ENCODE data around the gene C2orf81.
A peak's percentile ranks its signal among the peaks of the same experiment; 100 is the strongest.

C2orf81 gene

DNA sequence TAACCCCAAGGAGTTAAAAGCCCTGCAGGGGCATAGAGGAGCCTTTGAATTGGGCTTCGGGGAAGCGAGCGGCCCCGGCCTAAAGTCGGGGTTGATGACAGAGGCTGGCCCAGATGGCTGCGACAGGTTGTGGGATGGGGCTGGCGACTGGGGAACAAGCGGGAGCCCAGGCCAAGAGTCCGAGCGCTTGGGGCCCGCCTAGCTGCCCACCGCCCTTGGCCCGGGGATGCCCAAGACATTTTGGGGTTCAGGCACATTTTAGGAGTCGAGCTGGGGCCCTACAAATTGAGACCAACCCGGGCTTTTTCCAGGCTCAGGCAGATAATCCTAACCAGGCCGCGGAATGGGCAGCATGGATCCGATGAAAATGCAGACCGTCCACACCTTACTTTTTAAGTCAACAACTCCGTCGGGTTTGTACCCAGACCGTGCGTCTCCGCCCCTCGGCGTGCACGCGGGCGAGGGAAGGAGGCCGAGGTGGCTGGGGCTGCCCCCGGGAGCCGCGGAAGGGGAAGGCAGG lies 19.8 kb upstream of the C2orf81 start:
- DNase-seq (ENCODE audit: low read depth): no peak
- Histone ChIP-seq H3K4me3 (ENCODE audit: low read length) (peak overlapping the region; percentile 82), H3K9me3 (ENCODE audit: control insufficient read depth, low read length) (no peaks in the 10 kb centered on the region), H3K9ac (ENCODE audit: low read length) (peak overlapping the region; percentile 86), H3K27me3 (replicated peaks; ENCODE audit: control insufficient read depth, insufficient read depth, low read length) (no peaks in the 10 kb centered on the region), H3K4me1 (ENCODE audit: control insufficient read depth, insufficient read depth, low read length) (peaks cover 22% of the 10 kb centered on the region), H3K36me3 (ENCODE audit: control insufficient read depth, insufficient read depth, low read length, severe bottlenecking) (no peaks in the 10 kb centered on the region)

DNA sequence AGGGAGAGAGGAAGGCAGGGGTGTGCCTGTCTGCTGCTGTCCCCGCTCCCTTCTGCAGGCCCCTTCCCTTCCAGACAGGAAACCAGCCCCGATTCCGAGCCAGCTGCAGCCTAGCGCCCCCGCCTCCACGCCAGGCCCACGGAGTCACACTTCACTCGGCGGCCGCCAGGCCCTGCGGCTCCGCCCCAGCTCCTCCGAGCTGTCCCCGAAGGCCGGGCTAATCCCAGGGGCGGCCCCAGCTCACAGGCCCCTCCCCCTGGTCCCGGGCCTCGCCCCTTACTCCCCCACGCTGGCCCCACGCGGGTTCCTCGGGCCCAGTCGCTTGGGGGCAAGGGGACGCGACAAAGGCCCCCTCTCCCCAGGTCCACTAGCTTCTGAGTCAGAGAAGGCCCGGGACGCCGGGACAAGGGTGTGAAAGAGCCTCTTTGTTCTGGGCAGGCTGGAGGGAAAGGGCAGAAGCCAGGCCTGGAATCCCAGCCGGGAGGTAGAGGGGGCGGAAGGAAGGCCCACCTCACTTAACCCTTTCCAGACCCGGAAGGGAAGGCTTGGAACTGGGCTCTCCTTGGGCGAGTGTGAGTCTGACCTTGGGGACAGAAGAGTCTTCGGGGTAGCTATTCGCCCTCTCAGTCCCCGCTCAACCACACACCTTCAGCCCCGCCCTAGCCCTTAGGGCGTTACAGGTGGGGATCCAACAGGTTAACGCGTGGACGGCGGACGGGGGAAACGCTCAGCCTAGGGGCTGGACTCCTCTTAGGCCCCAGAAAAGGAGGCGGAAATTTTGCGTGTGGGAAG lies 19.2 kb upstream of the C2orf81 start:
- Histone ChIP-seq H3K4me1 (ENCODE audit: control insufficient read depth, insufficient read depth, low read length) (peaks cover 22% of the 10 kb centered on the region), H3K4me3 (ENCODE audit: low read length) (peak overlapping the region; percentile 82), H3K9me3 (ENCODE audit: control insufficient read depth, low read length) (no peaks in the 10 kb centered on the region), H3K9ac (ENCODE audit: low read length) (peak overlapping the region; percentile 86), H3K27me3 (replicated peaks; ENCODE audit: control insufficient read depth, insufficient read depth, low read length) (no peaks in the 10 kb centered on the region), H3K36me3 (ENCODE audit: control insufficient read depth, insufficient read depth, low read length, severe bottlenecking) (no peaks in the 10 kb centered on the region)
- DNase-seq (ENCODE audit: low read depth): peak; percentile 96

DNA sequence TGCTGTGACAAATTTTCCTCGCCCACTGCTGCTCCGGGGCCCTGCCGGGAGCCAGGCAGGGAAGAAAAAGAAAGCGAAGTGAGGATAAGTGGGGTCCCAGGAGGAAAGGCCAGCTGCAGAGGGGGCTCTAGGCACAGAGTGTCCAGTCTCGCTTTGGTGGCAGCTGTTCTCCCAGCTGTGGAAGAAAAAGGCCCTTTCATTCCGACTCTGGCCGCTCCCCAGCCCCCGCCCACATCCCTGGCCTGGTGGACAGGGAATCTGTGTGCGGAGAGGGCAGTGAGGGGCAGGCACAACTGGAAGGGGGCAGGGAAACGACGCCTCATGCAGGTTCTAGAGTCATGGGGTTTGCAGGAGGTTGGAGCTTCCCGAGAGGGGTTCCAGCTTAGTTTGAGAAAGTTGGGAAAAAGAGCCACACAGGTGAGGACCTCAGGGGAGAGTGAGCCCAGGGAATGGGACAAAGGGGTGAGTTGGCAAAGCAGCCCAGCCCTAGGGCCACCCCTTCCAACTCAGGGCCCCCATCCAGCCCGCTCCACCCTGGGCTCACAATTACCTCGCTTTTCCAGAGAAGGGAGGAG lies 18.5 kb upstream of the C2orf81 start:
- peak; percentile 81 for DNase-seq (ENCODE audit: low read depth)
- Histone ChIP-seq H3K4me3 (ENCODE audit: low read length) (peak overlapping the region; percentile 82), H3K27me3 (replicated peaks; ENCODE audit: control insufficient read depth, insufficient read depth, low read length) (no peaks in the 10 kb centered on the region), H3K9me3 (ENCODE audit: control insufficient read depth, low read length) (no peaks in the 10 kb centered on the region), H3K4me1 (ENCODE audit: control insufficient read depth, insufficient read depth, low read length) (peaks cover 22% of the 10 kb centered on the region), H3K9ac (ENCODE audit: low read length) (peak overlapping the region; percentile 86), H3K36me3 (ENCODE audit: control insufficient read depth, insufficient read depth, low read length, severe bottlenecking) (no peaks in the 10 kb centered on the region)

DNA sequence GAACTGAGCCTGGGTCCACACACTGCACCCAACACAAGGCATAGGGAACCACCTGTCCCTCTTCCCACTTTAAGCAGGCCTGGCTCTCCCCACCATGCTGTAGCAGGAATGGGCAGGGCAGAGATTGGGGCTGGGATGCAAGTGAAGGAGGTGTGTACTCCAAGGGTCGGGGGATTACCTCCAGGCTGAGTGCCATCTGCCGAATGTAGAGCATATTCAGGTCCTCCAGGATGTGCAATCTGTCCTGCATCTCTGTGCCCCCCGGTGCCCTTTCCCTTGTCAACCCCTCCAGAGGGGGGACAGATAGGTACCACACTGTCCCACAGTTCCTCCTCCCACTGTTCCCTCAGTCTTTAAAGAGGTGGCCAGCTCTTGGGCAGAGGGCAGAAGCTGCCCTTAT lies 18.0 kb upstream of the C2orf81 start:
- no peak for DNase-seq (ENCODE audit: low read depth)
- H3K4me1 ChIP-seq (ENCODE audit: control insufficient read depth, insufficient read depth, low read length): peaks cover 22% of the 10 kb centered on the region
- H3K4me3 ChIP-seq (ENCODE audit: low read length): peak overlapping the region; percentile 82
- H3K9me3 ChIP-seq (ENCODE audit: control insufficient read depth, low read length): no peaks in the 10 kb centered on the region
- no peaks in the 10 kb centered on the region for H3K36me3 ChIP-seq (ENCODE audit: control insufficient read depth, insufficient read depth, low read length, severe bottlenecking)
- no peaks in the 10 kb centered on the region for H3K27me3 ChIP-seq (replicated peaks; ENCODE audit: control insufficient read depth, insufficient read depth, low read length)
- peak overlapping the region; percentile 86 for H3K9ac ChIP-seq (ENCODE audit: low read length)

DNA sequence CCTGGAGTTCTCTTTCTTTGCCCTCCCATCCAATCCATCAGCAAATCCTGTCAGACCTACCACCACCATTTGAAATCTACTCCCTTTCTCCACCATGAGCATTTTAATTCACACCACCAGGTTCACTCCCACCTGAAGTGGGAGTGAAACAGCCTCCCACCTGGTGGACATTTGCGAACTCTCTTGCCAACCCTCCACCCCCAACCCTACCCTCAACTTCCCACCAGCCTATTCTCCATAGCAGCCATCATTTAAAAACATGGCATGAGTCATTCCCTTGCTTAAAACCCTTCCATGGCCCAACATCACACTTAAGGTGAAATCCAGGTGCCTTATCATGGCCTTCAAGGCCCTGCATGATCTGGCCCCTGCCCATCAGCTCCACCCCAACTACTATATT lies 16.8 kb upstream of the C2orf81 start:
- Histone ChIP-seq H3K4me3 (ENCODE audit: low read length) (no peak overlapping the region), H3K36me3 (ENCODE audit: control insufficient read depth, insufficient read depth, low read length, severe bottlenecking) (no peaks in the 10 kb centered on the region), H3K9me3 (ENCODE audit: control insufficient read depth, low read length) (no peaks in the 10 kb centered on the region), H3K4me1 (ENCODE audit: control insufficient read depth, insufficient read depth, low read length) (peaks cover 16% of the 10 kb centered on the region), H3K9ac (ENCODE audit: low read length) (no peak overlapping the region), H3K27me3 (replicated peaks; ENCODE audit: control insufficient read depth, insufficient read depth, low read length) (no peaks in the 10 kb centered on the region)
- DNase-seq (ENCODE audit: low read depth): no peak

DNA sequence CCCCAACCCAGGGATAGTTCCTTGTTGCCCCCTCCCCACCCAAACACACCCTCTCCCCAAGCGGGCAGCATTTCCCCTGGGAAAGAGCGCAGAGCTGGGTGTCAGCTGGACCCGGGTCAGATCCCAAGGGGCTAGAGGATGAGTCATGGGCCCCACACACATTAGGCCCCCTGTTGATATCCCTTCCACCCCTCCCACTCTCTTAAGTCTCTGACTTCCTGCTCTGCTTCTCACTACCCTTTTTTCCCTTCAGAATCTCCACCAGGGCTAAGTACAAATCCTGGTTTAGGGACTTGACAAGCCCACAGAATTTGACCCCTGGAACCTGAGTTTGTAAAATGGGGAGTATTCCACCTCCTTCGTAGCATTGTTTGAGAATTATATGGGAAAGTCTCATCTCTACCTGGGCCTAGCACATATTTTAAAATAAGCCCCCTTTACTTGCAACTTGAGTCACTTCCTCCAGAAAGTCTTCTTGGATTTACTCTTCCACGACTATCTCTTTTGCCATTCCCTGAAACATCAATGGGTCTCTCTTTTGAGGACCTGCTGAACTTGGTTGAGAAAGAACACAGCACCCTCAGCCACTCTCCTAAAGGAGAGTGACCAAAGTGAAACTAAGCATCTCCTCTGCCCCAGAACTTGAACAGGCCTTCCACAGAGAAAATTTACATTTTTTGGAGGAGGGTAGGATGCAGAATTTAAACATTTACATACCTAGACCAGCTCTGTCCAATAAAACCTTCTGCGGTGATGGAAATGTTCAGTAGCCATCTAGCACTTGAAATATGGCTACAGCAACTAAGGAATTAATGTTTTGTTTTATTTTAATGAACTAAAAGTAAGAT lies 15.7 kb upstream of the C2orf81 start:
- Histone ChIP-seq H3K27me3 (replicated peaks; ENCODE audit: control insufficient read depth, insufficient read depth, low read length) (no peaks in the 10 kb centered on the region), H3K9ac (ENCODE audit: low read length) (no peak overlapping the region), H3K4me3 (ENCODE audit: low read length) (no peak overlapping the region), H3K4me1 (ENCODE audit: control insufficient read depth, insufficient read depth, low read length) (peaks cover 16% of the 10 kb centered on the region), H3K9me3 (ENCODE audit: control insufficient read depth, low read length) (no peaks in the 10 kb centered on the region), H3K36me3 (ENCODE audit: control insufficient read depth, insufficient read depth, low read length, severe bottlenecking) (peaks cover 2% of the 10 kb centered on the region)
- DNase-seq (ENCODE audit: low read depth): no peak

DNA sequence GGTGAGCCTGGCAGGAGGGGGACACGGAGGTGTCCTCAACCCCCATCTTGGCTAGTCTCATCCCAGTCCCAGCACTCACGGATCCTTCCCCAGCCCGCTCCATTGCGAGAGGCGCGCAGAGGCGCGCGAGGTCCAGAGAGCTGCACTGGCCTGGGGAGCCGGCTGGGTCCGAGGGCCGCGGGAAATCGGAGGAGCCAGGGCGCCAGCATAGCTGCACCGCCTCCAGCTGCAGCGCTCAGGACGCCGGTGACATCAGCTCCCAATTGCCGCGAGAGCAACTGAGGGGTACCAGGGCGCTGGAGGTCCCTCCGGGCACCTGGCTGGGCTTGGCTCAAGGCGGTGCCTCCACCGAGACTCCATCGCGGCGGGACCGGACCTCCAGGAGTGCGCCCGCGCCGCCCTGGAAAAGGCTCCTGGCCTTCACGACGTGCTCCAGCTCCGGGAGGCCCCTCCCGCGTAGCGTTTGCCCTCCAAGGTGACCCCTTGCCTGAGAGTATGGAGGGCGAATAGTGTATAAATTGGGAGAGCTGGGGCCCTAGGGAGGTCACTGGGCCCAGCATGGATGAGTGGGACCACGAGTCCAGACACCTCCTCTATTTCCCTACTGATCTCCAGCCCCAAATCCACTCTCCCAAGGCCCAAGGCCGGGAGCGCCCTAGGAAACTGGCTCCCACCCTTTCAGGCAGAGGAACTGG lies 14.8 kb upstream of the C2orf81 start:
- Histone ChIP-seq H3K9me3 (ENCODE audit: control insufficient read depth, low read length) (no peaks in the 10 kb centered on the region), H3K36me3 (ENCODE audit: control insufficient read depth, insufficient read depth, low read length, severe bottlenecking) (peaks cover 8% of the 10 kb centered on the region), H3K27me3 (replicated peaks; ENCODE audit: control insufficient read depth, insufficient read depth, low read length) (no peaks in the 10 kb centered on the region), H3K4me1 (ENCODE audit: control insufficient read depth, insufficient read depth, low read length) (peaks cover 16% of the 10 kb centered on the region), H3K4me3 (ENCODE audit: low read length) (no peak overlapping the region), H3K9ac (ENCODE audit: low read length) (no peak overlapping the region)
- no peak for DNase-seq (ENCODE audit: low read depth)

DNA sequence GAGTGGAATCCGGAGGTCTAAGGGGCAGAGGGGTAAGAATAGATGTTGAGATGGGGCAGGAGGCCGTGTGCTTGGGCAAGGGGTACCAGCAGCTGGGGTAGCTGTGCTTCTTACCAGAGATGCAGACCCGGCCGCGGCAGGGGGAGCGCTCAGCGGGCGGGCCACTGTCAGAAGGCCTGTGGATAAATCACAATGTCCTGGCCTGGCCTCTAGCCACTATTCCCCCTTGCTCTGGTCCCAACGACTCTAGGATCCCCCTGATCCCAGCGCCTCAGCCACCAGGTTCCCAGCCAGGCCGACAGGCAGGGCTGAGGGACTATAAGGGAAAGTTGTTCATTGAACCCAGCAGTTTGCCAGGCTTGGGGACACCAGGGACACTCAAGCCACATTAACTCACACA lies 9.1 kb upstream of the C2orf81 start:
- no peaks in the 10 kb centered on the region for H3K4me1 ChIP-seq (ENCODE audit: control insufficient read depth, insufficient read depth, low read length)
- no peaks in the 10 kb centered on the region for H3K27me3 ChIP-seq (replicated peaks; ENCODE audit: control insufficient read depth, insufficient read depth, low read length)

DNA sequence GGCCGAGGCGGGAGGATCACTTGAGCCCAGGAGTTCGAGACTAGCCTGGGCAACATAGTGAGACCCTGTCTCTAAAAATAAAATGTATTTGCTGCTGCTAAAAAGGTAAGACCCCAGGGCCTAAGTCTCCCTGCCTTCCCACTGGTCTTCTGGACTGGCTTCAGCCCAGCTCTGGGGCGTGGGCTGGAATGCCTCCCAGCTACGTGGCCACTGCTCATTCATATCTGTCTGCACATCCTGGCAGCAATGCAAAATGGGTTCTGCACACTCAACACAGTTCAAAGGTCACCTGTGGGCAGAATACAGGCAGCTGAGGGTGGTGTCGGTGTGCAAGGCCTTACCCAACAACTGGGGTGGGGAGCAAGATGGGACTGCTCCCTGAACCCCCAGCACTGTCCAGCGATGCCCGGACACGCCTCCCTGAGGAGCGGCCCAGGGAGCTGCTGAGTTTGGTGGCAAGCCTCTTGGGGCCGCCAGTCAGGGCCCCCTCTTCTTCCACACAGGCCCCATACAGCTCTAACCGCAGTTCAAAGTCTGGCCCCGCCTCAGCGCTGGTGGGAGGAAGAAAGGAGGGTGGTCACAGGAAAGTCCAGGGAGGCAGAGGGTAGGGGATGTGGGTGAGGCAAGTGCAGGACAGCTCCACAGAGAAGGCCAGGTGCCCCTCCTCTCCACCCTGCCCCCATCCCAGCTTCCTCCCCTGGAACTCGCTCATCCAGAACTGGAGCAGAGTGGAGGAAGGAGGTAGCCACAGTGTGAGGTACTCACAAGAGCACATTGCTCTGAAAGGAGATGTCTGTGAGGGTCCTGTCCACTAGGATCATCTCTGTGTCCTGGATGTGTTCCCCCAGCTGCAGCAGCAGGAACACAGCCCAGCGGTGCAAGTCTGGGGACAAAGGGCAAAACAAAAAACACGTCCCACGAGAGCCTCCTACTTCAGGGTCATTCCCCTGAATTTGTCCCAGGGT lies 8.3 kb upstream of the C2orf81 start:
- Histone ChIP-seq H3K9me3 (ENCODE audit: control insufficient read depth, low read length) (no peaks in the 10 kb centered on the region), H3K36me3 (ENCODE audit: control insufficient read depth, insufficient read depth, low read length, severe bottlenecking) (peaks cover 36% of the 10 kb centered on the region), H3K4me3 (ENCODE audit: low read length) (no peak overlapping the region), H3K4me1 (ENCODE audit: control insufficient read depth, insufficient read depth, low read length) (no peaks in the 10 kb centered on the region), H3K27me3 (replicated peaks; ENCODE audit: control insufficient read depth, insufficient read depth, low read length) (no peaks in the 10 kb centered on the region), H3K9ac (ENCODE audit: low read length) (no peak overlapping the region)
- no peak for DNase-seq (ENCODE audit: low read depth)

More for the DNA sequence above, 9.1 kb upstream of the C2orf81 start:
- no peak overlapping the region for H3K4me3 ChIP-seq (ENCODE audit: low read length)
- no peak overlapping the region for H3K9ac ChIP-seq (ENCODE audit: low read length)
- H3K36me3 ChIP-seq (ENCODE audit: control insufficient read depth, insufficient read depth, low read length, severe bottlenecking): peaks cover 36% of the 10 kb centered on the region
- no peaks in the 10 kb centered on the region for H3K9me3 ChIP-seq (ENCODE audit: control insufficient read depth, low read length)
- no peak for DNase-seq (ENCODE audit: low read depth)

DNA sequence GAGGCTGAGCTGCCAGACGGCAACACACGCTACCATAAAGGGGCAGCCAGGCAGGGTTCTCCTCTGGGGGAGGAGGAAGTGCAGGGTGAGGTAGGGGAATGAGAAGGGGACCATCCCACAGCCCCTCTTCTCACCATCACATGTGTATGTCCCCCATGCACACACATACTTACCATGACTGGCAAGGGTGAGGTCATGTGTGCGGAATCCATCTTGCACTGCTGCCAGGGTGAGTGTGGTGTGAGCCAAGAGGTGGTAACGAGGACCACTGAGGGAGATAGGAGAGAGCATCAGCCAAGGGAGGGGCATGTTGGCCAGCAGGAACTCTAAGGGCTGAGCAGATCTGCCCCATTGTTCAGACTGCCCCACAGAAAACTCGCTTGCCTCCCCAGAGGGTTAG lies 7.3 kb upstream of the C2orf81 start:
- no peak overlapping the region for H3K4me3 ChIP-seq (ENCODE audit: low read length)
- no peak for DNase-seq (ENCODE audit: low read depth)
- H3K4me1 ChIP-seq (ENCODE audit: control insufficient read depth, insufficient read depth, low read length): no peaks in the 10 kb centered on the region
- H3K36me3 ChIP-seq (ENCODE audit: control insufficient read depth, insufficient read depth, low read length, severe bottlenecking): peaks cover 36% of the 10 kb centered on the region
- no peak overlapping the region for H3K9ac ChIP-seq (ENCODE audit: low read length)
- no peaks in the 10 kb centered on the region for H3K9me3 ChIP-seq (ENCODE audit: control insufficient read depth, low read length)
- no peaks in the 10 kb centered on the region for H3K27me3 ChIP-seq (replicated peaks; ENCODE audit: control insufficient read depth, insufficient read depth, low read length)
